Heart left ventricle (tissue), 16 donors: Measurements from ENCODE around the gene PRKACA. TPM values are rescaled to one million over a fixed set of nuclear protein-coding genes. Genes with fewer than 3 reads are reported as not detected.

ENCODE experiments used
- ATAC-seq, 4 donors: fragments of 200-7000 bp; cut with Tn5 transposase; one replicate each; pipeline ENCODE4 v1.9.1; 2020 to 2022; ENCODE audit warnings: moderate library complexity in 4 of 4, mild to moderate bottlenecking in 3 of 4, moderate number of reproducible peaks in 1 of 4
- DNase-seq, 5 donors: peaks; one replicate each; pipeline ENCODE4 v3.0.0-alpha.2; 2020
- H3K27ac ChIP-seq, 12 donors: fragments of 200-600 bp; sonication (generic) in 4 of 12; one replicate each; pipeline versions ENCODE4 v1.5.0 to v1.8.0; 2016 to 2022; ENCODE audit warnings: mild to moderate bottlenecking in 2 of 12
- H3K27me3 ChIP-seq, 9 donors: fragments of 200-600 bp; sonication (generic) in 2 of 9; one replicate each; pipeline versions ENCODE4 v1.5.1 to v1.8.0; 2016 to 2022; ENCODE audit warnings: mild to moderate bottlenecking in 3 of 9
- H3K36me3 ChIP-seq, 9 donors: fragments of 200-600 bp; sonication (generic) in 2 of 9; one replicate each; pipeline versions ENCODE4 v1.5.0 to v1.8.0; 2018 to 2022; ENCODE audit warnings: mild to moderate bottlenecking in 2 of 9
- H3K4me1 ChIP-seq, 12 donors: fragments of 200-600 bp; sonication (generic) in 4 of 12; one replicate each; pipeline versions ENCODE4 v1.5.0 to v1.8.0; 2016 to 2022; ENCODE audit warnings: mild to moderate bottlenecking in 3 of 12
- H3K4me3 ChIP-seq, 12 donors: fragments of 200-600 bp; sonication (generic) in 4 of 12; one replicate each; pipeline versions ENCODE4 v1.5.0 to v1.8.0; 2017 to 2022; ENCODE audit warnings: mild to moderate bottlenecking in 9 of 12, moderate library complexity in 4 of 12
- H3K9me3 ChIP-seq, 12 donors: fragments of 200-600 bp; sonication (generic) in 4 of 12; one replicate each; pipeline versions ENCODE4 v1.5.0 to v1.8.0; 2016 to 2022; ENCODE audit warnings: mild to moderate bottlenecking in 1 of 12
- POLR2A ChIP-seq, 2 donors: fragments of 450-650 bp; IDR thresholded peaks; one replicate each; pipeline ENCODE4 v1.6.1; 2017; ENCODE audit warnings: antibody characterized with exemption in 2 of 2, mild to moderate bottlenecking in 2 of 2, moderate library complexity in 2 of 2
- WGBS, 4 donors: extraction: QIAGEN DNeasy Blood & Tissue Kit in 2 of 4; methylation state at CpG; one replicate each; pipeline versions ENCODE4 v1.1.5 to v1.1.7; 2013 to 2018; 5-methylcytosine and 5-hydroxymethylcytosine counted together
- intact Hi-C, 10 donors: fragments of 100-400 bp; cut with DNase I; formaldehyde crosslinking; loops; one replicate each; pipeline versions ENCODE4 v1.11.1 to v1.14.2; 2022
- polyA plus RNA-seq, 2 donors: library from polyadenylated mRNA; stranded (reverse); fragments of 200-250 nt; gene quantifications; one replicate each; pipeline ENCODE4 v1.2.3, GENCODE V29; 2013
- total RNA-seq, 9 donors: library from RNA; depleted of rRNA in 2 of 9; stranded (reverse); fragments of >200 nt in 2 of 9; fragmentation: NEBNext Ultra II Directional in 3 of 9; extraction: Animal tissue kit (Norgen Biotek cat#: 25700) in 3 of 9; gene quantifications; one replicate each; pipeline versions ENCODE4 v1.1.0 to v1.2.4, GENCODE V29; 2016 to 2023
- TF ChIP-seq, protein P1 (sequence below), 12 donors: fragments of 200-600 bp; sonication (generic) in 4 of 12; IDR thresholded peaks; one replicate each; pipeline versions ENCODE4 v1.5.0 to v1.8.0; 2018 to 2022; ENCODE audit warnings: antibody characterized with exemption in 12 of 12, mild to moderate bottlenecking in 5 of 12
- donor health status: ischemic (EF 13 %, LVEDD 7.1; RV severe dilation, severe dysfunction).
- donor health status: healthy with polysubstance abuse.
- donor health status: DM: no; HTN: yes; CAD: no.
- donor health status: DM: no; HTN: no; CAD: no.
- donor health status: ischemic (EF 25% LVEDD 6.9; RV normal size, moderate dysfunction).
- donor health status: ischemic (EF 25% LVEDD 5.7; RV mildly dilated, moderate dysfunction).
- donor health status: healthy.
- donor health status: DM: yes; HTN: yes; CAD: no.
- donor health status: ischemic (EF 35%, LVEDD 5.7; RV mildly dilated, moderate dysfunction).
- donor health status: nonischemic (EF 11% LVEDD 7.7; RV severe dilation, severe dysfunction).
- donor health status: DM: yes; HTN: yes; CAD: no.
- donor health status: PGD.
- donor health status: ischemic (EF 29% LVEDD 5.4; RV normal size, mild dysfunction).
- donor health status: nonischemic (EF 23%, LVEDD 6.1; RV moderate dilation, normal function).

The PRKACA gene
- total and polyA plus RNA-seq, 11 donors = 216 to 554 (median 454) TPM

GRCh38 chr19:14112809-14113385 lies 4.7 kb downstream of the PRKACA start:
- ATAC-seq (peak in 2 of 4 donors; percentile 19 to 46), DNase-seq (peak; percentile 67 to 74 (median 72))
- Histone ChIP-seq H3K36me3 (peaks cover 0 to 14% (median 0%) of the 10 kb centered on the region in 9 donors), H3K4me1 (peaks cover 35 to 83% (median 65%) of the 10 kb centered on the region in 12 donors), H3K4me3 (peak overlapping the region in 11 of 12 donors; percentile 16 to 50 (median 38)), H3K9me3 (no peaks in the 10 kb centered on the region), H3K27me3 (no peaks in the 10 kb centered on the region), H3K27ac (peak overlapping the region; percentile 80 to 98 (median 96))
- WGBS, 4 donors = 13 to 25% (median 17%) methylated on average over 8 to 12 of the region's 12 CpGs
- intact Hi-C loops = loop anchor here in 1 of 10 donors (2.0 kb wide), 1 partner anchor 20 kb away; no protein-coding TSS in a partner anchor
- no peak for TF ChIP-seq POLR2A (IDR thresholded peaks at IDR 0.05)
- TF ChIP-seq, protein P1, sequence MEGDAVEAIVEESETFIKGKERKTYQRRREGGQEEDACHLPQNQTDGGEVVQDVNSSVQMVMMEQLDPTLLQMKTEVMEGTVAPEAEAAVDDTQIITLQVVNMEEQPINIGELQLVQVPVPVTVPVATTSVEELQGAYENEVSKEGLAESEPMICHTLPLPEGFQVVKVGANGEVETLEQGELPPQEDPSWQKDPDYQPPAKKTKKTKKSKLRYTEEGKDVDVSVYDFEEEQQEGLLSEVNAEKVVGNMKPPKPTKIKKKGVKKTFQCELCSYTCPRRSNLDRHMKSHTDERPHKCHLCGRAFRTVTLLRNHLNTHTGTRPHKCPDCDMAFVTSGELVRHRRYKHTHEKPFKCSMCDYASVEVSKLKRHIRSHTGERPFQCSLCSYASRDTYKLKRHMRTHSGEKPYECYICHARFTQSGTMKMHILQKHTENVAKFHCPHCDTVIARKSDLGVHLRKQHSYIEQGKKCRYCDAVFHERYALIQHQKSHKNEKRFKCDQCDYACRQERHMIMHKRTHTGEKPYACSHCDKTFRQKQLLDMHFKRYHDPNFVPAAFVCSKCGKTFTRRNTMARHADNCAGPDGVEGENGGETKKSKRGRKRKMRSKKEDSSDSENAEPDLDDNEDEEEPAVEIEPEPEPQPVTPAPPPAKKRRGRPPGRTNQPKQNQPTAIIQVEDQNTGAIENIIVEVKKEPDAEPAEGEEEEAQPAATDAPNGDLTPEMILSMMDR (IDR thresholded peaks at IDR 0.05) = no peak

DNA sequence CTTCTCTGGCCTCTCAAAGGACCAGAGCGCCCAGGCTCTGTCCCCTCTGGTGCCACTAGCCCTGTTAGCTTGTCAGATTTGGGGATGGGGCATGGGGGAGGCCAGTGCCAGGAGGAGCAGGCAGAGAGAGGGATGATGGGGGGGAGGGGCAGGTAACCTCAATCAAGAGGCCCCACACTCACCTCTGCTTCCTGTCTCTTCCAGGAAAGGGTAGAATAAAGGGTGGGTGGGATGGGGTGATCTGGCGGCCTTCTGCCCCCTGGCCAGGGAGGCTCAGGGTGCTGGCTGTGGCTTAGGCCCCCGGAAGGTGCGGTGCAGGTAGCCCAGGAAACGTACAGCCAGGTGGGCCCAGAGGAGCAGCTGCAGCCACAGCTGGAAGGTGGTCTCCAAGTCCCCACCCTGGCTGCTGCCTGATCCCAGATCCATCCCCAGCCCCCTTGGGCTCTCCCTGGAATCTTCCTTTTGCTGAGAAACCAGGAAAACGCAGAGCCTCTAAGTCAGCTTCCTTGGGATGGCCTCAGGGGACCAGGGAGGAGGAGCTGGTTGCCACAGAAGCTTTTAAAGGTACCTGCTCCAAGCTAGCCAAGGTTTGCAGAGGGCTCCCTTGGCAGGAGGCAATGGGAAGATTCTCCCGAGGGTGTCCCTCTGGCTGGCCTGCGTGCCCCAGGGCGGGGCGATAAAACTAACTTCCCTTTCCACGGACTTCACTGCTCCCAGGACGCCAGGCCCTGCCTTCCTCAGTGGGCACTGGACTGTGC lies 5.3 kb downstream of the PRKACA start:
- Histone ChIP-seq H3K4me1 (peaks cover 35 to 89% (median 69%) of the 10 kb centered on the region in 12 donors), H3K4me3 (peak overlapping the region in 11 of 12 donors; percentile 16 to 50 (median 38)), H3K27ac (peak overlapping the region; percentile 80 to 98 (median 96)), H3K9me3 (no peaks in the 10 kb centered on the region), H3K36me3 (peaks cover 0 to 20% (median 0%) of the 10 kb centered on the region in 9 donors), H3K27me3 (no peaks in the 10 kb centered on the region)
- 33 to 47% (median 38%) methylated on average over 9 to 12 of the region's 12 CpGs for WGBS, 4 donors
- peak in 1 of 4 donors; percentile 10 for ATAC-seq
- TF ChIP-seq, protein P1 (IDR thresholded peaks at IDR 0.05) = no peak
- no peak for TF ChIP-seq POLR2A (IDR thresholded peaks at IDR 0.05)
- intact Hi-C loops = loop anchor here in 1 of 10 donors (2.0 kb wide), 1 partner anchor 19 kb away; no protein-coding TSS in a partner anchor
- DNase-seq = peak in 4 of 5 donors; percentile 47 to 73 (median 60)

DNA sequence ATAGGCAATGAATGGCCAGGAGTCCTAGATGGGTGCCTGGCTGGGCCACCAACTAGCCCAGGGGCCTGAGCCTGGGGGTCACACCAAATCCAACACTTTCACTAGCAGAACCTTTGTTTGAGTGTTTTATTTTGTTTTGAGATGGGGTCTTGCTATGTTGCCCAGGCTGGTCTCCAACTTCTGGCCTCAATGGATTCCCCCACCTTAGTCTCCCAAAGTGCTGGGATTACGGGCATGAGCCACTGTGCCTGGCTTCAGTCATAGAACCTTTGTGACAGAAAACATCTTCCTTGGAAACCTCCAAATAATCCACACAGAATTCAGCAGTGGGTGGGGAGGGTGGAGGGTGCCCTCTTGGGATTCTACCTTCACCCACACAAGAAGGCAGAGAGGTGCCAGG lies 6.1 kb downstream of the PRKACA start:
- Histone ChIP-seq H3K4me1 (peaks cover 33 to 93% (median 68%) of the 10 kb centered on the region in 12 donors), H3K9me3 (no peaks in the 10 kb centered on the region), H3K36me3 (peaks cover 0 to 28% (median 3%) of the 10 kb centered on the region in 9 donors), H3K27me3 (no peaks in the 10 kb centered on the region), H3K4me3 (no peak overlapping the region), H3K27ac (peak overlapping the region in 11 of 12 donors; percentile 32 to 98 (median 94))
- DNase-seq (no peak), ATAC-seq (no peak)
- 64 to 77% (median 74%) methylated on average over 1 of the region's 1 CpG for WGBS, 4 donors
- TF ChIP-seq, protein P1 (IDR thresholded peaks at IDR 0.05) = no peak
- no peak for TF ChIP-seq POLR2A (IDR thresholded peaks at IDR 0.05)
- intact Hi-C loops = no loop called here

DNA sequence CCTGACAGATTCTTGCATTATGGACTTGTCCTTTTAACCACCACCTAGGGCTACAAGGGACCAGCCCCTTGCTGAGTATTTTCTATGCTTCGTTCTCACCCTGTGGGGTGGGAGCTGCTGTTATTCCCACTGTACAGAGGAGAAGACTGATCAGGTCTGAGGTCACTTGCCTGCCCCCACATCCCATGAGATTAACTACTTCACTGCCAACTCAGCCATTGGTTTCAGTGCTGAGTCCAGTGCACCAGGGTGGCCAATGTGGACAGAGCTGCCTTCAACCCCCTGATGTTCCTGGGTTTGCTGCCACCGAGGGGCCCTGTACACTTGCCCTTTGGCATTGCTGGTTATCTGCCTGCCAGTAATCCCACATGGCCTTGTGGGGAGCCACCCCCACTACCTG lies 6.9 kb downstream of the PRKACA start:
- DNase-seq (peak in 1 of 5 donors; percentile 20), ATAC-seq (no peak)
- peaks cover 0 to 36% (median 11%) of the 10 kb centered on the region in 9 donors for H3K36me3 ChIP-seq
- intact Hi-C loops = no loop called here
- H3K27me3 ChIP-seq = no peaks in the 10 kb centered on the region
- H3K27ac ChIP-seq = peak overlapping the region in 9 of 12 donors; percentile 32 to 97 (median 47)
- H3K4me1 ChIP-seq = peaks cover 24 to 91% (median 60%) of the 10 kb centered on the region in 12 donors
- no peaks in the 10 kb centered on the region for H3K9me3 ChIP-seq
- TF ChIP-seq, protein P1 (IDR thresholded peaks at IDR 0.05) = no peak
- no peak for TF ChIP-seq POLR2A (IDR thresholded peaks at IDR 0.05)
- H3K4me3 ChIP-seq = no peak overlapping the region
- 42 to 58% (median 49%) methylated on average over 2 of the region's 2 CpGs for WGBS, 4 donors
